Ureter (tissue), 1 donor: ENCODE results near the gene SWSAP1. TPM values are rescaled to one million over a fixed set of nuclear protein-coding genes. Genes with fewer than 3 reads are reported as not detected.

ENCODE experiments used
- DNase-seq: peaks from one replicate; pipeline ENCODE4 v3.0.0-alpha.2; 2020; ENCODE audit warnings: low spot score
- total RNA-seq: library from RNA; stranded (reverse); gene quantifications from one replicate; pipeline ENCODE4 v1.2.4, GENCODE V29; 2023
- donor health status: DM: yes; HTN: yes; CAD: no.

SWSAP1 gene
- total RNA-seq, 1 donor from 2014 or later: 4.3 TPM

GRCh38 chr19:11355160-11356073, 19.0 kb upstream of the SWSAP1 start, which contains the start of gene PLPPR2:
Gene PLPPR2 (plus strand): TSS chr19:11355432. CDS start chr19:11357674, 2,242 bp downstream.
- DNase-seq: peak; percentile 94

- no peak for DNase-seq
These were observed 18.4 kb upstream of the SWSAP1 start for GRCh38 chr19:11356074-11356397.

- DNase-seq: no peak
These were observed 17.6 kb upstream of the SWSAP1 start for GRCh38 chr19:11356676-11357550.

DNA sequence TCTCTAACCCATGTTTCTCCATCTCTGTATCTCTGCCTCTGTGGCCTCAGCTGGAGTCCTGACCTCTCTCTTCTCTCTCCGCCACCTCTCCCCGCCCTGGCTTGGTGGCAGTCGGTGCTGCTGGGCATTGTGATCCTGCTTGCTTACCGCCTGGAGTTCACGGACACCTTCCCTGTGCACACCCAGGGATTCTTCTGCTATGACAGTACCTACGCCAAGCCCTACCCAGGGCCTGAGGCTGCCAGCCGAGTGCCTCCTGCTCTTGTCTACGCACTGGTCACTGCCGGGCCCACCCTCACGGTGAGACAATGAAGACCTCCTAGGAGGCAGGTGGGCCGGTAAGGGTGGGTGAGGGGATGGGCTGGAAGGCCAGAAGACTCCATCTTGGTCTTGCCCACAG, 15.0 kb upstream of the SWSAP1 start:
- DNase-seq: no peak

GRCh38 chr19:11361037-11361770, 13.3 kb upstream of the SWSAP1 start:
- no peak for DNase-seq

DNA sequence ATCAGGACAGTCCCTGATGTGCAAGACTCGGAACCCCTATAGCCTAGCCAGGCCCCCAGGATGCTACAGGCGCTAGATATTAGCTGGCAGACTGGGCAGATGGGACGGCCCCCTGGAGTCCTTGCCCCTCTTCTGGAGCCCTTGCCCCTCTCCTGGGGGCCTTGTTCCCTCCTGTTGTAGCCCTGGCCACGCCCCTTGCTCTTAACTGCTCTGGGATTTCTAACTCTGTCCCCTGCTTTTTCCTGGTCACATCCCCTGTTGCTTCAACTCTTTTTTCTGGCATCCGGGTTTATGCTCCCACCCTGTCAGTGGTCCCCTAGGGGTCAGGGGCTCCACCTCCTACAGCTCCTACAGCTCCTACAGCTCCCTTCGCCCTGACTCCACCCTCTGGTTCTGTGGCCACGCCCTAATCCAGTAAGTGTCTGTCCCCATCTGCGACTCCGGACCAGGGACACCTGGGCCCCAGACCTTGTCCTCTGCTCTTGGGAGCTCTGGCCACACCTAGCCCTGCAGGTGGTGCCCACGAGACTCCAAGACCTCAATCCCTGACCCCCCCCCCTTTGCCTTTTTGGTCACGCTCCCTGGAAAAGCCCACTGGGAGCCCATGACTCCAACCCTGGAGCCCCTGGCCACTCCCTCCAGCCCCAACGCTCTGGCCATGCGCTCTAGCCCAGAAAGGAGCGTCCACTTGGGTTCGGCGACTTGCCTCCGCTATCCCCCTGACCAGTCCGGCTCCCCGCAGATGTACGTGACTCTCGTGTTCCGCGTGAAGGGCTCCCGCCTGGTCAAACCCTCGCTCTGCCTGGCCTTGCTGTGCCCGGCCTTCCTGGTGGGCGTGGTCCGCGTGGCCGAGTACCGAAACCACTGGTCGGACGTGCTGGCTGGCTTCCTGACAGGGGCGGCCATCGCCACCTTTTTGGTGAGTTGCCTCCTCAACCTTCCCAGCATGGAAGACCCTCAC, 12.4 kb upstream of the SWSAP1 start:
- no peak for DNase-seq

GRCh38 chr19:11363881-11364280, 10.6 kb upstream of the SWSAP1 start:
- no peak for DNase-seq

DNA sequence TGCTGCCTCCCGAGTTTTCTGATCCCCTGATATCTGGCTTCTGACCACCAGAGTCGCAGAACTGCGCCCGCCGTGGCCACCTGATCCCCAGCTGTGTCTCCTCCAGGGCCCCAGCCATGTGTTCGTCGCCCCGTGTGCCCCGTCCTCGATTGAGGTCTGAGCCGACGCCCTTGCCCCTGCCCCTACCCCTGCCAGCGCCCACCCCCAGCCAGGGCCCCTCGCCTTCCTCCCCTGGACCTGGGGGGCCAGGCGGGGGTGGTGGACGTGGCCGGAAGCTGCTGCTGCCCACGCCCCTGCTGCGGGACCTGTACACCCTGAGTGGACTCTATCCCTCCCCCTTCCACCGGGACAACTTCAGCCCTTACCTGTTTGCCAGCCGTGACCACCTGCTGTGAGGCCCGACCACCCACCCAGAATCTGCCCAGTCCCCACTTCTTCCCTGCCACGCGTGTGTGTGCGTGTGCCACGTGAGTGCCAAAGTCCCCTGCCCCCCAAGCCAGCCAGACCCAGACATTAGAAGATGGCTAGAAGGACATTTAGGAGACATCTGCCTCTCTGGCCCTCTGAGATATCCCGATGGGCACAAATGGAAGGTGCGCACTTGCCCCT, 10.1 kb upstream of the SWSAP1 start:
- DNase-seq: no peak

DNA sequence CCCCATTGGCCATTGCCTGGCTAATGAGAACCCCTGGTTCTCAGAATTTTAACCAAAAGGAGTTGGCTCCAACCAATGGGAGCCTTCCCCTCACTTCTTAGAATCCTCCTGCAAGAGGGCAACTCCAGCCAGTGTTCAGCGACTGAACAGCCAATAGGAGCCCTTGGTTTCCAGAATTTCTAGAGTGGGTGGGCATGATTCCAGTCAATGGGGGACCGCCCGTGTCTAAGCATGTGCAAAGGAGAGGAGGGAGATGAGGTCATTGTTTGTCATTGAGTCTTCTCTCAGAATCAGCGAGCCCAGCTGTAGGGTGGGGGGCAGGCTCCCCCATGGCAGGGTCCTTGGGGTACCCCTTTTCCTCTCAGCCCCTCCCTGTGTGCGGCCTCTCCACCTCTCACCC, 9.5 kb upstream of the SWSAP1 start:
- DNase-seq: no peak

GRCh38 chr19:11365557-11366117, 8.8 kb upstream of the SWSAP1 start:
- no peak for DNase-seq

DNA sequence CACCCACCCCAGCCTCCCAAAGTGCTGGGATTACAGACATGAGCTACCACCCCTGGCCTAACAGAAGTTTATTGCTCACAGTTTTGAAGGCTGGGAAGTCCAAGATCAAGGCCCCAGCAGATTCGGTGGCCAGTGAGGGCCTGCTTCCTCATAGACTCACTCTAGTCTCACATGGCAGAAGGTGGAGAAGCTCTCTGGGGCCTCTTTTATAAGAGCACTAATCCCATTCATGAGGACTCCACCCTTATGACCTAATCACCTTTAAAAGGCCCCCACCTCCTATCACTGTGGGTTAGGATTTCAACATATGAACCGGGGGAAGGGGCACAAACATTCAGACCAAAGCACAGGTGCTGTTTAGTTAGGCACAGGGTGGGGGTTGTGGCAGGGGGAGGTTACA, 6.9 kb upstream of the SWSAP1 start:
- DNase-seq: no peak

DNA sequence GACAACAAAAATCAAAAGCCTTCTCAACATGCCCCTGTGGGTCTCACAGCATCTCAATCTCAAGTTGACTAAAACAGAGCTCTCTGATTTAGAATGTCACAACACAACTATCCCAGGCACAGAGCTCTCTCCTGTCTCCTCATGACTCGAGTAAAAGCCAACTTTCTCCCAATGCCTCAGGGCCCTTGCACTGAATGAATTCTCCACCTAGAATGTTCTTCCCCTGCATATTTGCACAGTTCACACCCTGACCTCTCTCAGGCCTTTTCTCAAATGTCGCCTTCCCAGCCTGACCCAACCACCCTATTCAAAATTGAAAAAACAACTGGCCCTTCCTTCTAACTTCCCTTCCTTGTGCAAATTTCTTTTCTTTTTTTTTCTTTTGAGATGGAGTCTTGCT, 3.7 kb upstream of the SWSAP1 start:
- no peak for DNase-seq

DNA sequence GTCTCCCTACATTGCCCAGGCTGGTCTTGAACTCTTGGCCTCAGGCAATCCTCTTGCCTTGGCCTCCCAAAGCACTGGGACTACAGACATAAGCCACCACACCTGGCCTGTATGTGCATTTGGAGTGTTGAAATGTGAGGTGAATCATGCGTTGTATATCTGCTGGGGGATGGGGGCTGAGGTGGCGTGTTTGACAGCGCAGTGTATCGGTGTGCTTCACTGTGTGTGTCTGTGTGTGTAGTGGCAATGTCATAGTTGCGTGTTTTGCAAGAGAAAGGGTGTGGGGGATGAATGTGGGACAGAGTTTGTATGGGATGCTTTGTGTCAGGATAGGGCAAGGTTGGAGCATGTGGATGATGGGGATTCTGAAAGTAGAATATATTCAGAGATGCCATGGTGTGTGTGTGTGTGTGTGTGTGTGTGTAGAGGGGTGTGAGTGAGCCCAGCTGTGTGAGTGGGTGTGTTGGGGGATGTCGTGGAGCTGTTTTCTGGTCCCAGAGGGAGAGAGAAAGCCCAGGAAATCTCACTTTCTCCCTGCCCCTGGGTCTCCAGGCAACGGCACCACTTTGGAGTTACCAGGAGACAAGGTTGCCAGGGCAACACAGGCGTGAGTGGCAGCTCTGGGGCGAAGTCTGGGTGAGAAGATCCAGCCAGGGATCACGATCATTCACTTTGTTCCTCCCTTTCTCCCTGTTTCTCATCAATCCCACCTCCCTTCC, 1.1 kb upstream of the SWSAP1 start:
- no peak for DNase-seq

DNA sequence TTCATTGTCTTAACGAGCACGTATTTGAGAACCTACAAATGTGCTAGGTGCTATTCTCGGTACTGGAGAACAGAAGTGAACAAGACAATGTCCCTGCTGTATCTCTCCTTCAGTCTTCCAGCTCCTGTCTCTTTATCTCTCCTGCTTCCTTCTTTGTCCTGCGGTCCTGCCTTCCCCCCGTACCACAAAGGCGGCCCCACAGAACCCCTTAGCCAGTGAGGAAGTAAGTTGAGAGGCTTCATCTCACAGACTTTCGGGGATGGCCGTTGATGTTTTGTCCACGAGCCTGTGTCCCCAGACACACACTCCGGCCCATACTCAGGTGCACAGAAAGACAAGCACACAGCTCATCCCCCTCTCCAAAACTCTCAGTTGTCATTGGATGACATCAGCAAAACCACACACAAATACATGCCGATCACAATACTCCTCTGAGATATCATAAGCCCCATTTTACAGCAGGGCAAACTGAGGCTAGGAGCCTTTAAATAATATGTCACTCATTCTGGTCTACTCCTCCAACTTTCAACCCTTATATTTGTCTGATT, 507 bp upstream of the SWSAP1 start:
- no peak for DNase-seq

DNA sequence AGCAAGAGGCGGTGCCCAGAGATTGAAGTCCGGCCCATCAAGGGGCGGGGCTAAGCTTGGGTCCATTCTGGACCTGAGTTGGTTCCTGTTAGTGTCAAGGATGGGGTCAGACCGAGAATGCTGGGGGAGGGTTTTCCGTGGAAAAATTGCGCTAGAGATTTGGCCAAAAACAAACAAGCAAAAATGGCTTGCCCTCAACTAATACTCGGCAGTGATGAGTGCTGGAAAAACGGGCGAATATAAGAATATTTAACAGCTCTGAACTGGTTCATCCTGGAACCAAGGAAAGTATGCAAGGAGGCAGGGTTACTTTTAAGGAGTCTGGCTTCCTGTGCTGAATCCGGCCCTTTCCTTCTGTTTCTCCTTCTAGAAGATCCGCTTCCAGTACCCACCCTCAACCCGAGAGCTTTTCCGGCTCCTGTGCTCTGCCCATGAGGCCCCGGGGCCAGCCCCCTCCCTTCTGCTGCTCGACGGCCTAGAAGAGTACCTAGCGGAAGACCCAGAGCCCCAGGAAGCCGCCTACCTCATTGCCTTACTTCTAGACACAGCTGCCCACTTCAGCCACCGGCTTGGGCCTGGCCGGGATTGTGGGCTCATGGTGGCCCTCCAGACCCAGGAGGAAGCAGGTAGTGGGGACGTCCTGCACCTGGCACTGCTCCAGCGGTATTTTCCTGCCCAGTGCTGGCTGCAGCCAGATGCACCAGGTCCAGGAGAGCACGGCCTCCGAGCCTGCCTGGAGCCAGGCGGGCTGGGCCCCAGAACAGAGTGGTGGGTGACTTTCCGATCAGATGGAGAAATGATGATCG, 880 bp downstream of the SWSAP1 start:
- peak; percentile 75 for DNase-seq

DNA sequence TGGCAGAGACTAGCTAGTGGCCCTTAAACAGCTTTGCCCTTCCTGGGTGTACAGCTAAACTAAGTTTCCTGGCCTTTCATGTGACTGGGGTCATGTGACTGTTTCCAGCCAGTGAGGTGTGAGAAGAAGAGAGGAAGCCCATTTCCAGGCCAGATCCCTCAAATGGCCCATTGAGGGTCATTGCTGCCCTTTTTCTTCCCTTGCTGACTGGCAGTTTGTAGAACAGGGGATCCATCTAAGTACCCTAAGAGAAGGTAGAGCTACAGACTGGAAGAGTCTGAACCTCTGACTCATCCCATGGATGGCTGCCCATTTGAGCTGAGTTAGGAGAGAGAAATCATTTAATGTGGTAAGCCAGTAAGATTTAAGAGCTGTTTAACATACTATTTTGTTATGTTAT, 2.8 kb downstream of the SWSAP1 start:
- no peak for DNase-seq

DNA sequence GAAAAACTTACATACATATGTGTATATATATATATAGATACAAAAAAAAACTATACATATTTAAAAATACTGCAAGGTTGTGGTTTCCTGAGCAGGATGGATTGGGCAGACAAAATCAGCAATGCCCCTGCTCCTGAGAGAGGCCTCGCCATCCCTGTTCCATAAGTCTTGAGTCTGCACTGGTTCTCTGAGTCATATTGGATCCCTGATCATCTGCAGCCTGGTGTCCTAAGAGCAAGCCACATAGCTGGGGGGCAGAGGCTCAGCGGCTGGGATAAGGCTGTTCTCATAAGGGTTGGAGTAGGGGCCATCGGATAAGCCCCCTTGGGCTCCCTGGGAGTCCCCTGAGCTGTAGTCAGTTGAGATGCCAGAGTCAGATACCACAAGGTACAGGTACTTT, 3.3 kb downstream of the SWSAP1 start:
- no peak for DNase-seq
